ENCODE data around the gene SLC44A1. TPM values are rescaled to one million over a fixed set of nuclear protein-coding genes. Genes with fewer than 3 reads are reported as not detected.

The SLC44A1 gene
- total and polyA plus RNA-seq, 2 of the 13 experiments (the other 11 are each of a cell fraction or from before 2014, with no cell fraction given): 21.4 to 40.8 TPM

- TF ChIP-seq TFAP4 (IDR thresholded peaks at IDR 0.05; ENCODE audit: borderline replicate concordance, low read depth): peak; percentile 56; the same call in 1 of the 2 replicates
- TF ChIP-seq ZBTB39 (CRISPR knock-in tag; IDR thresholded peaks at IDR 0.05): peak; percentile 76; the same call in 1 of the 2 replicates
- TF ChIP-seq ATF1 (CRISPR knock-in tag; IDR thresholded peaks at IDR 0.05): peak; percentile 50; the same call in 1 of the 2 replicates
- TF ChIP-seq ZNF362 (CRISPR knock-in tag; IDR thresholded peaks at IDR 0.05; ENCODE audit: borderline replicate concordance): peak; percentile 34; the same call in 1 of the 2 replicates
- no peak for TF ChIP-seq MAFG (CRISPR knock-in tag; IDR thresholded peaks at IDR 0.05)
- TF ChIP-seq JDP2 (CRISPR knock-in tag; IDR thresholded peaks at IDR 0.05; ENCODE audit: borderline replicate concordance): no peak
- TF ChIP-seq RXRB (CRISPR knock-in tag; IDR thresholded peaks at IDR 0.05; ENCODE audit: borderline replicate concordance): peak; percentile 93
- no peak for TF ChIP-seq EZH2 (conservative IDR thresholded peaks at IDR 0.05; ENCODE audit: low read depth, low read length)
- no peak for TF ChIP-seq PHF5A (CRISPR knock-in tag; IDR thresholded peaks at IDR 0.05; ENCODE audit: low read depth, unreplicated experiment)
- TF ChIP-seq MEIS2 (CRISPR knock-in tag; IDR thresholded peaks at IDR 0.05): no peak
- TF ChIP-seq ZNF546 (CRISPR knock-in tag; conservative IDR thresholded peaks at IDR 0.05): no peak
- TF ChIP-seq ZNF264 (CRISPR knock-in tag; IDR thresholded peaks at IDR 0.05): no peak
- peak; percentile 37; the same call in 1 of the 2 replicates for TF ChIP-seq TFE3 (CRISPR knock-in tag; IDR thresholded peaks at IDR 0.05)
- TF ChIP-seq BATF2 (CRISPR knock-in tag; IDR thresholded peaks at IDR 0.05): no peak
- TF ChIP-seq ZNF781 (CRISPR knock-in tag; IDR thresholded peaks at IDR 0.05; ENCODE audit: borderline replicate concordance, not compliant biosample characterization): peak; percentile 65
- no peak for TF ChIP-seq PLSCR1 (CRISPR knock-in tag; IDR thresholded peaks at IDR 0.05; ENCODE audit: borderline replicate concordance)
- TF ChIP-seq MYNN (CRISPR knock-in tag; IDR thresholded peaks at IDR 0.05; ENCODE audit: low read depth): no peak
- no peak for TF ChIP-seq ELK4 (CRISPR knock-in tag; IDR thresholded peaks at IDR 0.05; ENCODE audit: borderline replicate concordance)
- peak; percentile 87 for TF ChIP-seq FOSL2 (CRISPR knock-in tag; IDR thresholded peaks at IDR 0.05)
- TF ChIP-seq ZNF414 (CRISPR knock-in tag; IDR thresholded peaks at IDR 0.05): peak; percentile 58; the same call in 1 of the 2 replicates
- TF ChIP-seq ZNF138 (CRISPR knock-in tag; IDR thresholded peaks at IDR 0.05; ENCODE audit: low read depth): no peak
Observed at GRCh38 chr9:105291422-105291859, 47.0 kb downstream of the SLC44A1 start (continued).
